ENCODE measurements around the gene PAIP2. TPM values are rescaled to one million over a fixed set of nuclear protein-coding genes. Genes with fewer than 3 reads are reported as not detected.
A peak's percentile ranks its signal among the peaks of the same experiment; 100 is the strongest.

The PAIP2 gene
- total RNA-seq, 1 donor from 2014 or later = 70.0 TPM

- DNase-seq (peak; percentile 84), ATAC-seq (peak; percentile 77)
- Histone ChIP-seq H3K36me3 (no peaks in the 10 kb centered on the region), H3K27me3 (peaks cover 19% of the 10 kb centered on the region), H3K27ac (no peak overlapping the region), H3K4me1 (peaks cover 28% of the 10 kb centered on the region), H3K9me3 (no peaks in the 10 kb centered on the region), H3K4me3 (peak overlapping the region; percentile 58)
- peak; percentile 53 for TF ChIP-seq CTCF (IDR thresholded peaks at IDR 0.05)
- intact Hi-C loops (cut with DNase I) = no loop called here
Measured at GRCh38 chr5:139392678-139393496, 51.2 kb downstream of the PAIP2 start.

GRCh38 chr5:139393497-139394122, 52.0 kb downstream of the PAIP2 start:
- DNase-seq (no peak), ATAC-seq (no peak)
- H3K36me3 ChIP-seq = no peaks in the 10 kb centered on the region
- intact Hi-C loops (cut with DNase I) = no loop called here
- H3K4me1 ChIP-seq = peaks cover 20% of the 10 kb centered on the region
- TF ChIP-seq CTCF (IDR thresholded peaks at IDR 0.05) = no peak
- no peaks in the 10 kb centered on the region for H3K9me3 ChIP-seq
- H3K27me3 ChIP-seq = peaks cover 19% of the 10 kb centered on the region
- peak overlapping the region; percentile 58 for H3K4me3 ChIP-seq
- no peak overlapping the region for H3K27ac ChIP-seq

GRCh38 chr5:139394123-139394653, 52.5 kb downstream of the PAIP2 start:
- Histone ChIP-seq H3K27me3 (peaks cover 19% of the 10 kb centered on the region), H3K4me1 (peaks cover 18% of the 10 kb centered on the region), H3K36me3 (no peaks in the 10 kb centered on the region), H3K27ac (no peak overlapping the region), H3K9me3 (no peaks in the 10 kb centered on the region), H3K4me3 (peak overlapping the region; percentile 58)
- intact Hi-C loops (cut with DNase I) = no loop called here
- TF ChIP-seq CTCF (IDR thresholded peaks at IDR 0.05) = peak; percentile 48
- ATAC-seq (peak; percentile 18), DNase-seq (peak; percentile 70)

GRCh38 chr5:139394654-139395566, 53.3 kb downstream of the PAIP2 start, which contains the start of gene PROB1:
PROB1 (minus strand) TSS chr5:139395104; CDS start chr5:139395081, 23 bp downstream.
- TF ChIP-seq CTCF (IDR thresholded peaks at IDR 0.05) = no peak
- Histone ChIP-seq H3K9me3 (no peaks in the 10 kb centered on the region), H3K36me3 (no peaks in the 10 kb centered on the region), H3K4me3 (peak within 1 kb of the TSS; percentile 58), H3K27me3 (peaks cover 19% of the 10 kb centered on the region), H3K4me1 (peaks cover 18% of the 10 kb centered on the region), H3K27ac (no peak within 1 kb of the TSS)
- DNase-seq = no peak
- peak; percentile 7 for ATAC-seq
- intact Hi-C loops (cut with DNase I) = no loop called here

Data from upper lobe of right lung (tissue), 1 donor.